Neutrophil (primary cell): Measurements from ENCODE around the gene PPP2R5C.

ENCODE experiments used
- H3K27ac ChIP-seq: fragments of 200-600 bp; sonication (generic); 2 replicates; pipeline ENCODE4 v1.5.1; 2016; ENCODE audit warnings: mild to moderate bottlenecking, moderate library complexity
- H3K27me3 ChIP-seq: fragments of 200-600 bp; sonication (generic); 2 replicates; pipeline ENCODE4 v1.6.0; 2016; ENCODE audit warnings: mild to moderate bottlenecking
- H3K36me3 ChIP-seq: fragments of 200-600 bp; sonication (generic); 2 replicates; pipeline ENCODE4 v1.5.1; 2017
- H3K4me1 ChIP-seq, 2 experiments: fragments of 200-600 bp in 1 of 2; sonication (generic) in 1 of 2; 1 replicate in 1 of 2; 2 replicates in 1 of 2; pipeline versions ENCODE4 v1.5.1 to v1.6.1; 2013 to 2016; ENCODE audit warnings: low read depth in 1 of 2, low read length in 1 of 2, mild to moderate bottlenecking in 1 of 2, moderate library complexity in 1 of 2; ENCODE audit not compliant: control insufficient read depth in 1 of 2, insufficient read depth in 1 of 2
- H3K4me3 ChIP-seq, 2 experiments: fragments of 200-600 bp in 1 of 2; sonication (generic) in 1 of 2; 1 replicate in 1 of 2; 2 replicates in 1 of 2; pipeline ENCODE4 v1.5.1; 2013 to 2016; ENCODE audit warnings: low read depth in 1 of 2, low read length in 1 of 2, mild to moderate bottlenecking in 1 of 2, moderate library complexity in 1 of 2
- H3K9me3 ChIP-seq: fragments of 200-600 bp; sonication (generic); 2 replicates; pipeline ENCODE4 v1.5.1; 2016
- TF ChIP-seq, protein P1 (sequence below): fragments of 200-600 bp; sonication (generic); IDR thresholded peaks from 2 replicates; pipeline ENCODE4 v1.5.1; 2016; ENCODE audit warnings: antibody characterized with exemption

Gene PPP2R5C

DNA sequence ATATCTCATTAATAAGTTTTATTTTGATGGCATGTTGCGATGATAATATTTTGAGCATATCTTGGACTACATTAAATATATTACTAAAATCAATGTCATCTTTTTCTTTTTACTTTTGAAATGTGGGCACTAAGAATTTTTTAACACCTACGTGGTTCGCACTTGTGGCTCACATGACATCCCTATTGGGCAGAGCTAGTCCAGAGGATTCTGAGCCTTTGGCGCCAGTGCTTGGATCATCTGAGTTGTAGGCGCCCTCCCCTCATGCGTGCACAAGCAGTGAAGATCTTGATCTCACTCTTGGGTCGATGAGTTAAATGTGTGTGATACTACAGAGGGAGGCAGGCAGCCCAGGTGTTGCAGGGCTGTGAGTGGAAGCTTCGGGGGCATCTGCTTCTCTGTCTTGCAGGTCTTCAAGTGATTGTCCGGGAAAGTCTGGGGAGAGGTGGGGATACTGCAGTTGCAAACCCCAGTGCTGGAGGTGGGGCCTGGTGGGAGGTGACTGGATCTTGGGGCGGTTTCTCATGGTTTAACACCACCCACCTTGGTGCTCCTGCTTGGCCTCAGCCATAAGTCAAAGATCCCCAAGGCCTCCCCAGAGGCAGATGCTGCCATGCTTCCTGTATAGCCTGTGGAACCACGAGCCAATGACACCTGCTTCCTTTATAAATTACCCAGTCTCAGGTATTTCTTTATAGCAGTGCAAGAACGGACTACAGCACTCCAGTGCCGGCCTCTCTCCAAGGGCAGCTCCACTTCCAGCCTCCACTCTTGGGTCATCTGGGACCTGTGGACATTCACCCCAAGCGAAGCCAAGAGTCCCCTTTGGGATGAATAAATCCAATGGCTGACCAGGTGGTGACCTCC lies 46.1 kb upstream of the PPP2R5C start:
- H3K4me1 ChIP-seq = peaks cover 7 to 9% of the 10 kb centered on the region in 2 experiments

DNA sequence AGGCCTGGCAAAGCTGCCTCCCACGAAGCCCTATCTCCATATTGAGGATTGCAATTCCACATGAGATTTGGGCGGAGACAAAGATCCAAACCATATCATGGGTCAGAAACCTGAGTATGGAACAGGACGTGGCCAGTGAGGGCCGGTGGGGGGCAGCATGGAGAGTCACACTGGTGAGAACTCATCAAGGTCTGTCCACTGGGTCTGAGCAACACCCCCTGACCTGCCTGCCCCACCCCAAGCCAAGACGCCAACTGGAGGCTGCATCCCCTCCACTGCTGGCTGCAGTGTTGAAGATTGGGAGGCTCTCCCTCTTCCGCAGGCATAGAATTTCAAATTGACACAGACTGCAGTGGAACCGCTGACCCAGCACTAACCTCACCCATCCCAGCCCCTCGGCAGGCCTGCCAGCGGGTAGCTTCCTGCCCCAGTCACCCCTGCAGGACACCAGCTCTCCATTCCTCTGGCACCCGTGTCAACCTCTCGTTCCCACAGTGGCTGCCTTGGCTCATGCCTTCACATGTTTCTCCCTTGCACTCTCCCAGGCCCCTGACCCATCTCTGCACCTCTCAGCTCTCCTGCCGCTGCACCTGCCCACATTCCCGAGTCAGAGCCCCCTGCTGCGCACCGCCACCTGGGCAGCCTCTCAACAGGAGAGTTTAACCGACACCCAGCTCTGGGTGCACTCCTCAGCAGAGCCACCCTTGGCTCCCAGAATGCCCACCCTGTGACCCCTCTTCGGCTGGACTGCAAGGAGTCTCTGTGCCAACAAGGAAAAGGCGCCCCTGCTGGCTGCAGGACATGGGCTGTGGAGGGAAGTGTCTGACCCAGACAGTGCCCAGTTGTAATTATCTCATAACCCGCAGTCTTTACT lies 45.2 kb upstream of the PPP2R5C start:
- Histone ChIP-seq H3K27ac (no peak overlapping the region), H3K4me1 (peaks cover 3 to 4% of the 10 kb centered on the region in 2 experiments), H3K9me3 (no peaks in the 10 kb centered on the region), H3K27me3 (peaks cover 9% of the 10 kb centered on the region), H3K4me3 (no peak overlapping the region), H3K36me3 (no peaks in the 10 kb centered on the region)
- TF ChIP-seq, protein P1, sequence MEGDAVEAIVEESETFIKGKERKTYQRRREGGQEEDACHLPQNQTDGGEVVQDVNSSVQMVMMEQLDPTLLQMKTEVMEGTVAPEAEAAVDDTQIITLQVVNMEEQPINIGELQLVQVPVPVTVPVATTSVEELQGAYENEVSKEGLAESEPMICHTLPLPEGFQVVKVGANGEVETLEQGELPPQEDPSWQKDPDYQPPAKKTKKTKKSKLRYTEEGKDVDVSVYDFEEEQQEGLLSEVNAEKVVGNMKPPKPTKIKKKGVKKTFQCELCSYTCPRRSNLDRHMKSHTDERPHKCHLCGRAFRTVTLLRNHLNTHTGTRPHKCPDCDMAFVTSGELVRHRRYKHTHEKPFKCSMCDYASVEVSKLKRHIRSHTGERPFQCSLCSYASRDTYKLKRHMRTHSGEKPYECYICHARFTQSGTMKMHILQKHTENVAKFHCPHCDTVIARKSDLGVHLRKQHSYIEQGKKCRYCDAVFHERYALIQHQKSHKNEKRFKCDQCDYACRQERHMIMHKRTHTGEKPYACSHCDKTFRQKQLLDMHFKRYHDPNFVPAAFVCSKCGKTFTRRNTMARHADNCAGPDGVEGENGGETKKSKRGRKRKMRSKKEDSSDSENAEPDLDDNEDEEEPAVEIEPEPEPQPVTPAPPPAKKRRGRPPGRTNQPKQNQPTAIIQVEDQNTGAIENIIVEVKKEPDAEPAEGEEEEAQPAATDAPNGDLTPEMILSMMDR = no peak

More for the DNA sequence above, 46.1 kb upstream of the PPP2R5C start:
- peaks cover 9% of the 10 kb centered on the region for H3K27me3 ChIP-seq
- no peak overlapping the region for H3K4me3 ChIP-seq
- H3K9me3 ChIP-seq = no peaks in the 10 kb centered on the region
- no peaks in the 10 kb centered on the region for H3K36me3 ChIP-seq
- H3K27ac ChIP-seq = no peak overlapping the region
- TF ChIP-seq, protein P1 = no peak

DNA sequence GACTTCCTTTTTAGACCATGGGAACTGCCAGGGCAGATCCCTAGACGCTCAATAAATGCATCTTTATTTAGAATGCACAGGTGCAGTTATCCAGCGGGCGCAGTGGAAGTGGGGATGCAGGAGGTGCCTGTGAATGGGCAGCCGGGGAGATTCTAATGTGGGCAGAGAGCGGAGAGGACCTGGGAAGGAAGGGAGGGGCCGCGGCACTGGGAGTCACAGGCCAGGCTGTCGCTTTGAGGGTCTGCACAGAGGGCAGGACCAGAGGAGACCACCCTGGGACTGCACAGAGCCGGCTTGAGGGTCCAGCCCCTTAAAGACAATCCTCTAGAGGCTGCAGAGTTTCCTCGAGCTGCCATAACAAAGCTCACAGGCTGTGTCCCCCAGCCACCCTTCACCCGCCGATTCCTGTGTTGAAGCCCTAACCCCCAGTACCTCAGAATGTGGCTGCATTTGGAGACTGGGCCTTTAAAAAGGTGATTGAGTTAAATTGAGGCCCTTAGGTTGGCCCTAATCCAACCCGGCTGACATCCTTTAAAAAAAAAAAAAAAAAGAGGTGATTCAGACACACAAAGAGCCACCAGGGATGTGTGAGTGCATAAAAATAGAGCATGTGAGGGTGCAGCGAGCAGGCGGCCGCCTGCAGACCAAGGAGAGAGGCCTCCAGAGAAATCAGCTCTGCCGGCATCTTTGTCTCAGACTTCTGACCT lies 44.4 kb upstream of the PPP2R5C start:
- Histone ChIP-seq H3K4me3 (no peak overlapping the region), H3K9me3 (no peaks in the 10 kb centered on the region), H3K36me3 (no peaks in the 10 kb centered on the region), H3K27me3 (peaks cover 9% of the 10 kb centered on the region), H3K4me1 (peaks cover 11% of the 10 kb centered on the region in 2 experiments), H3K27ac (no peak overlapping the region)
- TF ChIP-seq, protein P1 = no peak

DNA sequence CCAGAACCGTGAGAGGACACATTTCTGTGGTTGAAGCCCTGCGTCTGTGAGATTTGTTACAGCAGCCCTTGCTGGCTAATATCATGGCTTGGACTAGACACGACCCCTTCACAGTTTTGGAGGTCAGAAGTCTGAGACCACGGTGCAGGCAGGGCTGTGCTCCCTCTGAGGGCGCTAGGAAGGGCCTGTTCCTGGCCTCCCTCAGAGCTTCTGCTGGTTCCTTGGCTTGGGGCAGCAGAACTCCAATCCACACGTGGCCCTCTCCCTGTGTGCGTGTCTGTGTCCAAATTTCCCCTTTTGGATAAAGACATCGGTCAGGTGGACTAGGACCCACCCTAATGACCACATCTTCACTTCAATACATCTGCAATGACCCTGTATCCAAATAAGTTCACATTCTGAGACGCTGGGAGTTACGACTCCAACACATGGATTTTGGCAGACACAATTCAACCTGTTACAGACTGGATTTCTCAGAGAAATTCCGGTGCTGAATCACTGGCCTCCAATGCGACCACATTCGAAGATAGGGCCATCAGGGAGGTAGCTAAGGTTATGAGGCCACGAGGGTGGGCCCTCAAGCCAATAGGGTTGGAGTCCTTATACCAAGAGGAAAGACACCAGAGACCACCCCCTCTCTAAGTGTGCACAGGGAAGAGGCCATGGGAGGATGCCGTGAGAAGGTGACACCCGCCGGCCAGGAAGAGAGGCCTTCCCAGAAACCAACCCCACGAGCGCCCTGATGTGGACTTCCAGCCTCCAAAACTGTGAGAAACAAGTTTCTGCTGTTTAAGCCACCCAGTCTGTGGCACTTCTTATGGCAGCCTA lies 43.6 kb upstream of the PPP2R5C start:
- Histone ChIP-seq H3K9me3 (no peaks in the 10 kb centered on the region), H3K4me1 (peaks cover 17 to 18% of the 10 kb centered on the region in 2 experiments), H3K27ac (no peak overlapping the region), H3K36me3 (no peaks in the 10 kb centered on the region), H3K27me3 (peaks cover 9% of the 10 kb centered on the region), H3K4me3 (no peak overlapping the region)
- TF ChIP-seq, protein P1 = no peak
